Lung (tissue), 12 donors: Measurements from ENCODE around the gene ST3GAL5. TPM values are rescaled to one million over a fixed set of nuclear protein-coding genes. Genes with fewer than 3 reads are reported as not detected.
A peak's percentile ranks its signal among the peaks of the same experiment; 100 is the strongest.
"Not testable (repeated sequence)": the region's sequence is repeated elsewhere in the genome, so short reads cannot be mapped to it uniquely, and the experiment has no call there.

Source experiments
- ATAC-seq: fragments of 200-7000 bp; cut with Tn5 transposase; one replicate; pipeline ENCODE4 v1.9.1; 2020; ENCODE audit warnings: moderate number of reproducible peaks; ENCODE audit not compliant: insufficient read depth, low FRiP score
- DNase-seq, 3 donors: peaks; one replicate each; pipeline ENCODE4 v3.0.0-alpha.2; 2013 to 2017
- H3K27ac ChIP-seq, 2 donors: one replicate each; pipeline ENCODE4 v1.5.1; 2013; ENCODE audit warnings: mild to moderate bottlenecking in 2 of 2, moderate library complexity in 2 of 2, control low read depth in 1 of 2, inconsistent platforms in 1 of 2, low read depth in 1 of 2, low read length in 1 of 2
- H3K27me3 ChIP-seq, 3 donors: one replicate each; pipeline ENCODE4 v1.5.1; 2013; ENCODE audit warnings: low read length in 2 of 3; ENCODE audit not compliant: control insufficient read depth in 3 of 3, insufficient read depth in 3 of 3
- H3K36me3 ChIP-seq, 4 donors: one replicate each; pipeline ENCODE4 v1.5.1; 2013; ENCODE audit warnings: low read length in 4 of 4, mild to moderate bottlenecking in 1 of 4, moderate library complexity in 1 of 4; ENCODE audit not compliant: control insufficient read depth in 4 of 4, insufficient read depth in 4 of 4
- H3K4me1 ChIP-seq, 5 donors: one replicate each; pipeline ENCODE4 v1.5.1; 2013; ENCODE audit warnings: low read length in 5 of 5, mild to moderate bottlenecking in 2 of 5, moderate library complexity in 1 of 5; ENCODE audit not compliant: control insufficient read depth in 5 of 5, insufficient read depth in 5 of 5
- H3K4me3 ChIP-seq: one replicate; pipeline ENCODE4 v1.5.1; 2013; ENCODE audit warnings: mild to moderate bottlenecking, control low read depth, moderate library complexity
- H3K9ac ChIP-seq, 2 donors: one replicate each; pipeline ENCODE4 v1.5.1; 2013; ENCODE audit warnings: low read length in 2 of 2, control low read depth in 1 of 2; ENCODE audit not compliant: insufficient read depth in 1 of 2
- H3K9me3 ChIP-seq, 4 donors: one replicate each; pipeline ENCODE4 v1.5.1; 2013; ENCODE audit warnings: low read length in 3 of 4, mild to moderate bottlenecking in 1 of 4, moderate library complexity in 1 of 4; ENCODE audit not compliant: control insufficient read depth in 4 of 4, insufficient read depth in 3 of 4
- WGBS, 2 donors: extraction: QIAGEN DNeasy Blood & Tissue Kit; methylation state at CpG; one replicate each; pipeline ENCODE4 v1.1.7; 2013; 5-methylcytosine and 5-hydroxymethylcytosine counted together
- polyA plus RNA-seq, 2 donors: library from polyadenylated mRNA; stranded (reverse); fragments of 200-250 nt; gene quantifications; one replicate each; pipeline ENCODE4 v1.2.1, GENCODE V29; 2013
- total RNA-seq, 2 donors: library from RNA; depleted of rRNA in 1 of 2; stranded (reverse); fragments of >200 nt in 1 of 2; gene quantifications; one replicate each; pipeline ENCODE4 v1.2.1, GENCODE V29; 2014 to 2021
- TF ChIP-seq, protein P1 (sequence below): IDR thresholded peaks from 2 replicates; pipeline ENCODE4 v1.5.1; 2012; ENCODE audit warnings: mild to moderate bottlenecking; ENCODE audit errors: control extremely low read depth, extremely low read depth
- donor health status: control.
- donor health status: control.
- donor health status: Bipolar disorder and iron deficiency.
- donor health status: healthy.
- donor health status: DM: yes; HTN: yes; CAD: no.

ST3GAL5 gene
- total and polyA plus RNA-seq, 4 donors, result 31.1 to 149 (median 64.4) TPM

DNA sequence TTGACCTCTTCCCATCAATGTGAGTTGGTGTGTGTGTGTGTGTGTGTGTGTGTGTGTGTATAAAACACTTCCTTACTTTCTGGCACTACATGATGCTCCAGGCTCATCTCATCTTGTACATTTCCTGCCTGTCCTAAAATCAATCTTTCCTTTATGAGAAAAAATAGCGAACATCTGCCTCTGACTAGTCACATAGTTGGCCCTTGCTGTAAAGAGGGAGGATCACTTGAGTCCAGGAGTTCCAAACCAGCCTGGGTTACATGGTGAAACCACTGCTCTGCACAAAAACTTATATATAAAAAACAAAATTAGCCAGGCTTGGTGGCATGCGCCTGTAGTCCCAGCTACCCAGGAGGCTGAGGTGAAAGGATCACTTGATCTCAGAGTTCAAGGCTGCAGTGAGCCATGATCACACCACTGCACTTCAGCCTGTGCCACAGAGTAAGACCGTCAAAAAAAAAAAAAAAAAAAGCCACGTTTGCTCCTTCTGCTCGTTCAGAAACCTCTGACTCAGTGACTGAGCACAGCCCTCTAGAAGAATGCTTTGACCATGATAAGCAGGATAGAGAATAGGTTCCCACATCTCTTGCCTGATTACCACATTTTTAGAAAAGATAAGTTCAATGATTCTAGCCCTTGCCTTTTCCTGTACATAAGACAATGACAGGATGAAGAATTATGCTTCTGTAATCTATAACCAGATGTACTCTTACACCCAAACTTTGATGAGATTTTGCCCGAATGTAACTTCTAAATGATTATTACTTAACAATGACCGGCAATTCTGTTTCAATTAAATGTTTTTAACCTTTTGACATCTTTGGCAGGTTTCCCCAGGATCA lies 45.2 kb upstream of the ST3GAL5 start:
- no peak overlapping the region for H3K4me3 ChIP-seq
- DNase-seq (no peak), ATAC-seq (peak; percentile 49)
- no peaks in the 10 kb centered on the region for H3K9me3 ChIP-seq
- 42 to 45% methylated on average over 7 of the region's 7 CpGs for WGBS, 2 donors
- H3K27me3 ChIP-seq, result no peaks in the 10 kb centered on the region
- no peaks in the 10 kb centered on the region for H3K36me3 ChIP-seq
- TF ChIP-seq, protein P1, sequence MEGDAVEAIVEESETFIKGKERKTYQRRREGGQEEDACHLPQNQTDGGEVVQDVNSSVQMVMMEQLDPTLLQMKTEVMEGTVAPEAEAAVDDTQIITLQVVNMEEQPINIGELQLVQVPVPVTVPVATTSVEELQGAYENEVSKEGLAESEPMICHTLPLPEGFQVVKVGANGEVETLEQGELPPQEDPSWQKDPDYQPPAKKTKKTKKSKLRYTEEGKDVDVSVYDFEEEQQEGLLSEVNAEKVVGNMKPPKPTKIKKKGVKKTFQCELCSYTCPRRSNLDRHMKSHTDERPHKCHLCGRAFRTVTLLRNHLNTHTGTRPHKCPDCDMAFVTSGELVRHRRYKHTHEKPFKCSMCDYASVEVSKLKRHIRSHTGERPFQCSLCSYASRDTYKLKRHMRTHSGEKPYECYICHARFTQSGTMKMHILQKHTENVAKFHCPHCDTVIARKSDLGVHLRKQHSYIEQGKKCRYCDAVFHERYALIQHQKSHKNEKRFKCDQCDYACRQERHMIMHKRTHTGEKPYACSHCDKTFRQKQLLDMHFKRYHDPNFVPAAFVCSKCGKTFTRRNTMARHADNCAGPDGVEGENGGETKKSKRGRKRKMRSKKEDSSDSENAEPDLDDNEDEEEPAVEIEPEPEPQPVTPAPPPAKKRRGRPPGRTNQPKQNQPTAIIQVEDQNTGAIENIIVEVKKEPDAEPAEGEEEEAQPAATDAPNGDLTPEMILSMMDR, result no peak
- no peak overlapping the region for H3K9ac ChIP-seq
- H3K4me1 ChIP-seq, result no peaks in the 10 kb centered on the region
- H3K27ac ChIP-seq, result peak overlapping the region in 1 of 2 donors; percentile 26

DNA sequence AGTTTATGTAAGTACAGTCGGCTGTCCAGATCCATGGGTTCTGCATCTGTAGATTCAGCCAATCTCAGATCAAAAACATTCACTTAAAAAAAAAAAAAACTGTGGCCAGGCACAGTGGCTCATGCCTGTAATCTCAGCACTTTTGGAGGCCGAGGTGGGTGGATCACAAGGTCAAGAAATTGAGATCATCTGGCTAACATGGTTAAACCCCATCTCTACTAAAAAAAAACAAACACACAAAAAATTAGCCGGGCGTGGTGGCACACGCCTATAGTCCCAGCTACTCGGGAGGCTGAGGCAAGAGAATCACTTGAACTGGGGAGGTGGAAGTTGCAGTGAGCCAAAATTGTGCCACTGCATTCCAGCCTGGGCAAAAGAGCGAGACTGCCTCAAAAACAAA lies 42.4 kb upstream of the ST3GAL5 start:
- not testable (repeated sequence) for H3K9ac ChIP-seq, H3K9me3 ChIP-seq, H3K27me3 ChIP-seq, H3K27ac ChIP-seq, H3K36me3 ChIP-seq, DNase-seq, H3K4me1 ChIP-seq, ATAC-seq, H3K4me3 ChIP-seq
- 87 to 91% methylated on average over 7 of the region's 7 CpGs for WGBS, 2 donors

DNA sequence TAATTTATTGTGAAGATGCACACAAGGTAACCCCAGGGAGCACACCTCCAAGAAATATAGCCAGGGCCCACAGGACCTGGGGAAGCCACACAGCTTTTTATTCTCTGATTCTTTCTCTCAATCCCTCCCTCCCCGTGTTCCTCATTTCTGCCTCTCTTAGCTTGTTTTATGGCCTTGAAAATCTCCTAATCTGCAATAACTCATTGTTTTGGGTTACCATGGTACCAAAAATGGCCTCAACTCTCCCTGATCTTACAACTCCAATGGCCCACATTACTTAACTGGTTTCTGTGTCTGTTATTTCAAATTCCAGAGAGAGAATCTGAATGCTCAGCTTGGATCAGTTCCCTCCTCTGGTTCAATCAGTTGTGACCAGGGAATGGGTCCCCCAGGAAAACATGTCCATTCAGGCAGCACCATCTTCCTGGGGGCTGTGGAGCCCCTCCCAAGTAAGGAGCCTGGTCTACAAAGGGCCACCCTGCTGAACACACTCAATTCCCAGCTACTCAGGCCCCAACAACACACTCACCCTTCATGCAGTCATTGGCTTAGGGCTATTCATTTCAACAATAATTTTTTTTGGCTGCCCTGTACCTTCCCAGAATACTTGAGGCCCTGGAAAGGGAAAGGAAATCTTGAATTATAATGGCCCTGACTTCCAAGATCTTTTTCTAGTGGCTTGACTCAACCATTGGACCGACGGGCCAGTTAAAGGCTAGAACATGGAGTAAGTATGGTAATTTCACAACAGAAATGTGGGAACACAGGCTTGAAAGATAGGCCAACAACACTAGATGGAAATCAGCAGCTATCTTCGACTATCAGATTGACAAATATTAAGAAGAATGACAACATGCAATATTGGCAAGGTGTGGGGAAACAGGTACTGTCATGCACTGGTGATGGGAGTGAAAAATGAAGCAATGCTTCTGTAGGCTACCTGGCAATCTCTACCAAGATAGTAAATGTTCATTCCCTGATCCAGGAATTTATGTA lies 41.6 kb upstream of the ST3GAL5 start:
- Histone ChIP-seq H3K27ac (no peak overlapping the region), H3K9ac (no peak overlapping the region), H3K9me3 (peaks cover 0 to 2% (median 0%) of the 10 kb centered on the region in 4 donors), H3K4me3 (no peak overlapping the region), H3K4me1 (peaks cover 0 to under 1% (median 0%) of the 10 kb centered on the region in 5 donors), H3K36me3 (no peaks in the 10 kb centered on the region), H3K27me3 (no peaks in the 10 kb centered on the region)
- 86% methylated on average over 4 of the region's 4 CpGs for WGBS, 2 donors
- ATAC-seq (no peak), DNase-seq (no peak)
- TF ChIP-seq, protein P1, result no peak
